Astrocyte (in vitro differentiated cells and primary cell): ENCODE data around the gene TNFSF11. TPM values are rescaled to one million over a fixed set of nuclear protein-coding genes. Genes with fewer than 3 reads are reported as not detected.

Experiments
- DNase-seq: peaks from one replicate; pipeline ENCODE4 v3.0.0-alpha.2; 2010; ENCODE audit warnings: low read depth
- FAIRE-seq: peaks from 2 replicates; lab custom pipeline; 2011; peaks lifted over from hg19 to GRCh38; lab: Jason Lieb, UNC
- H2AFZ ChIP-seq: 2 replicates; pipeline ENCODE4 v1.6.0; 2012; ENCODE audit warnings: low read depth, low read length, inconsistent platforms
- H3K27ac ChIP-seq: 2 replicates; pipeline ENCODE4 v1.5.1; 2011; ENCODE audit warnings: low read depth, low read length, inconsistent platforms
- H3K27me3 ChIP-seq: 2 replicates; pipeline ENCODE4 v1.6.0; 2011; ENCODE audit warnings: low read length, inconsistent platforms; ENCODE audit not compliant: insufficient read depth
- H3K36me3 ChIP-seq: 2 replicates; pipeline ENCODE4 v1.5.1; 2011; ENCODE audit warnings: low read length, inconsistent platforms; ENCODE audit not compliant: insufficient read depth
- H3K4me1 ChIP-seq: 2 replicates; pipeline ENCODE4 v1.5.1; 2011; ENCODE audit warnings: low read length, inconsistent platforms; ENCODE audit not compliant: insufficient read depth
- H3K4me2 ChIP-seq: 2 replicates; pipeline ENCODE4 v1.6.0; 2012; ENCODE audit warnings: low read length, inconsistent platforms
- H3K4me3 ChIP-seq: 2 replicates; pipeline ENCODE4 v1.5.1; 2011; ENCODE audit warnings: low read depth, mild to moderate bottlenecking, low read length, inconsistent platforms; ENCODE audit not compliant: insufficient read depth
- H3K79me2 ChIP-seq: 2 replicates; pipeline ENCODE4 v1.6.0; 2012; ENCODE audit warnings: mild to moderate bottlenecking, low read length, inconsistent platforms; ENCODE audit not compliant: insufficient read depth
- H3K9ac ChIP-seq: 2 replicates; pipeline ENCODE4 v1.6.0; 2012; ENCODE audit warnings: mild to moderate bottlenecking, low read length, inconsistent platforms
- H3K9me3 ChIP-seq: 2 replicates; pipeline ENCODE4 v1.5.1; 2012; ENCODE audit warnings: low read depth, mild to moderate bottlenecking, low read length, inconsistent platforms; ENCODE audit not compliant: insufficient read depth
- H4K20me1 ChIP-seq: 2 replicates; pipeline ENCODE4 v1.6.0; 2012; ENCODE audit warnings: low read length, inconsistent platforms; ENCODE audit not compliant: insufficient read depth
- H3K27ac Mint-ChIP-seq: one replicate; pipeline ENCODE4 v1.8.0; 2021; ENCODE audit warnings: mild to moderate bottlenecking, mixed read lengths; ENCODE audit not compliant: unreplicated experiment
- H3K27me3 Mint-ChIP-seq: one replicate; pipeline ENCODE4 v1.8.0; 2021; ENCODE audit warnings: low read depth, mixed read lengths; ENCODE audit not compliant: unreplicated experiment
- H3K36me3 Mint-ChIP-seq: one replicate; pipeline ENCODE4 v1.8.0; 2021; ENCODE audit warnings: low read depth, mixed read lengths; ENCODE audit not compliant: unreplicated experiment
- H3K4me1 Mint-ChIP-seq: one replicate; pipeline ENCODE4 v1.8.0; 2021; ENCODE audit warnings: low read depth, mixed read lengths; ENCODE audit not compliant: unreplicated experiment
- H3K4me3 Mint-ChIP-seq: one replicate; pipeline ENCODE4 v1.8.0; 2021; ENCODE audit warnings: mild to moderate bottlenecking, moderate library complexity, mixed read lengths; ENCODE audit not compliant: unreplicated experiment
- H3K9me3 Mint-ChIP-seq: one replicate; pipeline ENCODE4 v1.8.0; 2021; ENCODE audit warnings: mild to moderate bottlenecking, mixed read lengths; ENCODE audit not compliant: unreplicated experiment
- EZH2 ChIP-seq: IDR thresholded peaks from 2 replicates; pipeline ENCODE4 v1.6.1; 2012; ENCODE audit warnings: mild to moderate bottlenecking, low read length, inconsistent platforms; ENCODE audit not compliant: insufficient read depth
- total RNA-seq: library from RNA; stranded (reverse); gene quantifications from 2 replicates; pipeline ENCODE4 v1.2.1, GENCODE V29; 2021
- TF ChIP-seq, protein P1 (sequence below): IDR thresholded peaks from 2 replicates; pipeline ENCODE4 v1.5.1; 2011; ENCODE audit warnings: low read depth, mild to moderate bottlenecking, inconsistent platforms, low read length, moderate library complexity; ENCODE audit not compliant: insufficient read depth

The TNFSF11 gene
- total RNA-seq, 1 donor from 2014 or later: not detected

DNA sequence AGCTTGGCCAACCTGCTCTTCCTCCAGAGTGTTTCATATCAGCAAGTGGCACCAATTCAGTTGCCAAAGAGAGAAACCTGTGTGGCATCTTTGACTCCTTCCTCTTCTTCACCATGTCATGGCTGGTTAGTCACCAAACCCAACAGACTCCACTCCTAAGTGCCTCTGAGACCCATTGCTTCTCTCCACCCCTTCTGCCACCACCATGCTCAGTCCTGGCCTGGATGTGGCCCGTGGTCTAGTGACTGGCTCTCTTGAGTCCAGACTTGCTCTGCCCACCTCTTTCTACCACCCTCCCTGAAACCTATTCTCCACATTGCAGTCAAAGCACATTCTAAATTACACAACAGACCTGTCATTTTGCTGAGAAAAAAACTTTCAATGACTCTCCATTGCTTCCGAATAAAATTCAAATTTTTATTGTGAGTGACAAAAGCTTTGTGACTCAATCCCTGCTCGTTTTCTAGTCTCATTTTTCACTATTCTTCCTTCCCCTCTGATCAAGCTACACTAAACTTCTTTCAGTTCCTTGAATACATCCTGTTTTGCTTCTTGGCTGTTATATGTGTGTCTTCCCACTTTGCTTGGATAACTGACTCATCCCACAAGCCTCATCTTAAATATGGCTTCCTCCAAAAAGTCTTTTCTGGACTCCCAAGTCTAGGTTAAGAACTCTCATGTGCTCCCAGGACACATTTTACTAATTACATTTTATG, 12.0 kb upstream of the TNFSF11 start:
- FAIRE-seq (no peak), DNase-seq (no peak)
- H2AFZ ChIP-seq: no peak overlapping the region
- Mint-ChIP-seq H3K27me3 (no peaks in the 10 kb centered on the region), H3K27ac (no peak overlapping the region), H3K4me3 (no peak overlapping the region), H3K4me1 (peaks cover 5% of the 10 kb centered on the region), H3K9me3 (peaks cover 17% of the 10 kb centered on the region), H3K36me3 (no peaks in the 10 kb centered on the region)
- H3K9me3 ChIP-seq: peaks cover 3% of the 10 kb centered on the region
- H3K79me2 ChIP-seq: no peaks in the 10 kb centered on the region
- no peaks in the 10 kb centered on the region for H3K36me3 ChIP-seq
- no peaks in the 10 kb centered on the region for H3K27me3 ChIP-seq
- H3K4me2 ChIP-seq: no peak overlapping the region
- H4K20me1 ChIP-seq: no peaks in the 10 kb centered on the region
- H3K4me3 ChIP-seq: no peak overlapping the region
- no peaks in the 10 kb centered on the region for H3K4me1 ChIP-seq
- TF ChIP-seq, protein P1, sequence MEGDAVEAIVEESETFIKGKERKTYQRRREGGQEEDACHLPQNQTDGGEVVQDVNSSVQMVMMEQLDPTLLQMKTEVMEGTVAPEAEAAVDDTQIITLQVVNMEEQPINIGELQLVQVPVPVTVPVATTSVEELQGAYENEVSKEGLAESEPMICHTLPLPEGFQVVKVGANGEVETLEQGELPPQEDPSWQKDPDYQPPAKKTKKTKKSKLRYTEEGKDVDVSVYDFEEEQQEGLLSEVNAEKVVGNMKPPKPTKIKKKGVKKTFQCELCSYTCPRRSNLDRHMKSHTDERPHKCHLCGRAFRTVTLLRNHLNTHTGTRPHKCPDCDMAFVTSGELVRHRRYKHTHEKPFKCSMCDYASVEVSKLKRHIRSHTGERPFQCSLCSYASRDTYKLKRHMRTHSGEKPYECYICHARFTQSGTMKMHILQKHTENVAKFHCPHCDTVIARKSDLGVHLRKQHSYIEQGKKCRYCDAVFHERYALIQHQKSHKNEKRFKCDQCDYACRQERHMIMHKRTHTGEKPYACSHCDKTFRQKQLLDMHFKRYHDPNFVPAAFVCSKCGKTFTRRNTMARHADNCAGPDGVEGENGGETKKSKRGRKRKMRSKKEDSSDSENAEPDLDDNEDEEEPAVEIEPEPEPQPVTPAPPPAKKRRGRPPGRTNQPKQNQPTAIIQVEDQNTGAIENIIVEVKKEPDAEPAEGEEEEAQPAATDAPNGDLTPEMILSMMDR: no peak
- TF ChIP-seq EZH2: no peak
- H3K9ac ChIP-seq: no peak overlapping the region
- no peak overlapping the region for H3K27ac ChIP-seq

DNA sequence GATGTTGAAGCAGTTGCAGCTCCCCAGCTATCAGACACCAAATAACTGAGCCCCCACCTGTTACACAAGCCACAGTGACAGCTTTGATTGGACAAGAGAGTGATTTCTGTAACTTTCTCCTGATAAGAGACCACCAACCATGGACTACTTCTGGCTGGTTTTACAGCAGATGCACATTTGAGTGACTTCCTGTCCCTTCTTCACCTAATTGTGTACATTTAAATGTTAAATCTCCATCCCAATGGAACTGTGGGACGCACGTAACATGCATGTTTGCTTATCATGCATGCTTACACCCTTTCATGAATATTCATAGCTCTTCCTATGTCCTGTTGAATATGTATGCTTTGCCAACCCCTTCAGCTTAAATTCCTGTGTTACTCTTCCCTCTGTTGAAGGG, 6.0 kb upstream of the TNFSF11 start:
- no peak overlapping the region for H2AFZ ChIP-seq
- H3K4me2 ChIP-seq: no peak overlapping the region
- H3K9ac ChIP-seq: no peak overlapping the region
- H3K4me1 ChIP-seq: no peaks in the 10 kb centered on the region
- no peaks in the 10 kb centered on the region for H3K79me2 ChIP-seq
- H3K36me3 ChIP-seq: no peaks in the 10 kb centered on the region
- no peaks in the 10 kb centered on the region for H3K27me3 ChIP-seq
- Mint-ChIP-seq H3K9me3 (peaks cover 19% of the 10 kb centered on the region), H3K4me1 (no peaks in the 10 kb centered on the region), H3K4me3 (no peak overlapping the region), H3K27ac (no peak overlapping the region), H3K27me3 (no peaks in the 10 kb centered on the region), H3K36me3 (no peaks in the 10 kb centered on the region)
- DNase-seq (no peak), FAIRE-seq (no peak)
- H3K9me3 ChIP-seq: no peaks in the 10 kb centered on the region
- no peak overlapping the region for H3K27ac ChIP-seq
- TF ChIP-seq, protein P1: no peak
- no peak for TF ChIP-seq EZH2
- no peaks in the 10 kb centered on the region for H4K20me1 ChIP-seq
- H3K4me3 ChIP-seq: no peak overlapping the region
